ENCODE data around the gene WFDC5.

Gene WFDC5

DNA sequence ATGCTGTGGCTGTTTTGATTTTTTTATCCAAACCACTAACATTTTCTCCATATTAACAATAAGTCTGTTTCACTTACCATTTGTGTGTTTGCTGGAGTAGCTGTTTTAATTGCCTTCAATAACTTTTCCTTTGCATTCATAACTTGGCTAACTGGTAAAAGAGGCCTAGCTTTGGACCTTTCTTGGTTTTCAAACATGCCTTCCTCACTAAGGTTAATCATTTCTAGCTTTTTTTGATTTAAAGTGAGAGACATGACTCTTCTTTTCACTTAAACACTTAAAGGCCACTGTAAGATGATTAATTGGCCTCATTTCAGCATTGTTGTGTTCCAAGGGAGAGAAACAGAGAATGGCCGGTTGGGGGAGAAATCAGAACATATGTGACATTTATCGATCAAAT, 6.4 kb upstream of the WFDC5 start:
- no peak overlapping the region for H2BK120ac ChIP-seq (ENCODE audit: low read depth, low read length)
- no peak overlapping the region for H3K4me2 ChIP-seq (ENCODE audit: low read length, poor library complexity, severe bottlenecking)
- no peak overlapping the region for H3K14ac ChIP-seq (ENCODE audit: low read length in 2 of 2)
- no peak overlapping the region for H3K9ac ChIP-seq (ENCODE audit: low read length)
- H3K36me3 ChIP-seq (ENCODE audit: control insufficient read depth in 1 of 2, insufficient read depth in 2 of 2, low read depth in 1 of 2, low read length in 2 of 2) = no peaks in the 10 kb centered on the region
- H3K4me3 ChIP-seq (ENCODE audit: insufficient read depth in 1 of 2, low read depth in 1 of 2, low read length in 2 of 2) = no peak overlapping the region
- no peak overlapping the region for H3K27ac ChIP-seq (ENCODE audit: low read length, poor library complexity, severe bottlenecking)
- no peak overlapping the region for H3K23ac ChIP-seq (ENCODE audit: low read length in 2 of 2)
- no peak for DNase-seq
- no peaks in the 10 kb centered on the region for H3K79me1 ChIP-seq (replicated peaks; ENCODE audit: low read length, poor library complexity, severe bottlenecking)
- no peak overlapping the region for H4K8ac ChIP-seq (ENCODE audit: low read length)
- H3K4me1 ChIP-seq (ENCODE audit: control insufficient read depth, insufficient read depth, low read depth, low read length) = no peaks in the 10 kb centered on the region
- H2AFZ ChIP-seq (ENCODE audit: low read depth, low read length) = no peak overlapping the region
- H2BK5ac ChIP-seq (ENCODE audit: low read depth, low read length, poor library complexity, severe bottlenecking) = no peak overlapping the region
- H4K91ac ChIP-seq (ENCODE audit: low read length) = no peak overlapping the region
- H3K18ac ChIP-seq (ENCODE audit: low read depth in 1 of 2, low read length in 2 of 2) = no peak overlapping the region
- no peak overlapping the region for H2AK5ac ChIP-seq (ENCODE audit: low read length, severe bottlenecking)
- peaks cover 29 to 49% of the 10 kb centered on the region in 2 experiments for H3K27me3 ChIP-seq (ENCODE audit: control insufficient read depth in 1 of 2, insufficient read depth in 1 of 2, low read length in 2 of 2)
- no peaks in the 10 kb centered on the region for H3K9me3 ChIP-seq (ENCODE audit: control insufficient read depth, low read length)
- no peak overlapping the region for H3K4ac ChIP-seq (ENCODE audit: low read depth in 1 of 2, low read length in 2 of 2)
- no peak overlapping the region for H2BK12ac ChIP-seq (ENCODE audit: low read length in 2 of 2)
- WGBS = 80% methylated on average over 1 of the region's 2 CpGs
- H2BK15ac ChIP-seq (ENCODE audit: low read depth, poor library complexity, severe bottlenecking) = no peak overlapping the region

DNA sequence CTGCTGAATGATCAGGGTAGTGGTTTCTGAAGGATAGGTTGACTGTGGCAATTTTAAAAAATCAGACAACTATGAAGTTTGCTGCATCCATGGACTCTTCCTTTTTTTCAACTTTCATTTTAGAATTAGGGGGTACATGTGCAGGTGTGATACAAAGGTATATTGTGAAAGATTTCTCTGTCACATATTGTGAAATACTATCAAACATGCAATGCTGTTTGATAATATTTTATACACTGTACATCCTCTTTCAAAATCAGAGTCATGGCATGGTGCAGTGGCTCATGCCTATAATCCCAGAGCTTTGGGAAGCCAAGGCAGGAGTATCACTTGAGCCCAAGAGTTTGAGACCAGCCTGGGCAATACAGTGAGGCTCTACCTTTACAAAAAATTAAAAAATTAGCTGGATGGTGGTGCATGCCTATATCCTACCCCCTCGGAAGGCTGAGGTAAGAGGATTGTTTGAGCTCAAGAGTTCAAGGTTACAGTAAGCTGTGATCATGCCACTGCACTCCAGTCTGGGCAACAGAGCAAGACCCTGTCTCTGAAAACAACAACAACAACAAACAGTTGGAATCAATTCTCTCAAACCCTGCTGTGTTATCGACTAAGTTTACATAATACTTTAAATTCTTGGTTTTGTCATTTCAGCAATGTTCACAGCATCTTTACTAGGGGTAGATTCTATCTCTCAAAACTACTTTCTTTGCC, 4.7 kb upstream of the WFDC5 start:
- Histone ChIP-seq H3K27me3 (ENCODE audit: control insufficient read depth in 1 of 2, insufficient read depth in 1 of 2, low read length in 2 of 2) (peaks cover 35 to 46% of the 10 kb centered on the region in 2 experiments), H3K79me1 (replicated peaks; ENCODE audit: low read length, poor library complexity, severe bottlenecking) (no peaks in the 10 kb centered on the region), H2BK5ac (ENCODE audit: low read depth, low read length, poor library complexity, severe bottlenecking) (no peak overlapping the region), H2AK5ac (ENCODE audit: low read length, severe bottlenecking) (no peak overlapping the region), H3K9me3 (ENCODE audit: control insufficient read depth, low read length) (no peaks in the 10 kb centered on the region), H3K9ac (ENCODE audit: low read length) (no peak overlapping the region), H3K4me1 (ENCODE audit: control insufficient read depth, insufficient read depth, low read depth, low read length) (no peaks in the 10 kb centered on the region), H3K14ac (ENCODE audit: low read length in 2 of 2) (no peak overlapping the region), H3K4me3 (ENCODE audit: insufficient read depth in 1 of 2, low read depth in 1 of 2, low read length in 2 of 2) (no peak overlapping the region), H3K18ac (ENCODE audit: low read depth in 1 of 2, low read length in 2 of 2) (no peak overlapping the region), H2BK12ac (ENCODE audit: low read length in 2 of 2) (no peak overlapping the region), H3K36me3 (ENCODE audit: control insufficient read depth in 1 of 2, insufficient read depth in 2 of 2, low read depth in 1 of 2, low read length in 2 of 2) (no peaks in the 10 kb centered on the region), H3K4me2 (ENCODE audit: low read length, poor library complexity, severe bottlenecking) (no peak overlapping the region), H2BK15ac (ENCODE audit: low read depth, poor library complexity, severe bottlenecking) (no peak overlapping the region), H3K27ac (ENCODE audit: low read length, poor library complexity, severe bottlenecking) (no peak overlapping the region), H3K4ac (ENCODE audit: low read depth in 1 of 2, low read length in 2 of 2) (no peak overlapping the region), H2BK120ac (ENCODE audit: low read depth, low read length) (no peak overlapping the region), H2AFZ (ENCODE audit: low read depth, low read length) (no peak overlapping the region), H4K8ac (ENCODE audit: low read length) (no peak overlapping the region), H4K91ac (ENCODE audit: low read length) (no peak overlapping the region), H3K23ac (ENCODE audit: low read length in 2 of 2) (no peak overlapping the region)
- 86% methylated on average over 2 of the region's 2 CpGs for WGBS
- DNase-seq = no peak

DNA sequence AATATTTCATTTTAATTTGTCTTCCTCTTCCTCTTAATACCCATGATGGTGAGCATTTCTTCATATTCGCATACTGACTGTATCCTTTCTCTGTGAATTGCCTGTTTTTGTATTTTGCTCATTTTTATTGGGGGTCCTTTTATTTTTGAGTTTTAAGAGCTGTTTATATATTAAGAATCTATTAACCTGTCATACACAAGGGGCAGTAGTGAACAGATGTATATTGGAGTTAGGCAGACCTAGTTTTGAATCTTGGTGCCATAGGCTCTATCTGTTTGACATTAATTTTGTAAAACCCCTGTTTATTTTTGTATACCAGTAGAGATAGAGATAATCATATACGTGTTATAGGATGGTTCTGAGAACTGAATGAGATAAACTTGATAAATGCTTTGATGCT, 3.1 kb upstream of the WFDC5 start:
- no peak for DNase-seq
- Histone ChIP-seq H2BK15ac (ENCODE audit: low read depth, poor library complexity, severe bottlenecking) (no peak overlapping the region), H3K79me1 (replicated peaks; ENCODE audit: low read length, poor library complexity, severe bottlenecking) (no peaks in the 10 kb centered on the region), H3K4me1 (ENCODE audit: control insufficient read depth, insufficient read depth, low read depth, low read length) (no peaks in the 10 kb centered on the region), H2AK5ac (ENCODE audit: low read length, severe bottlenecking) (no peak overlapping the region), H3K36me3 (ENCODE audit: control insufficient read depth in 1 of 2, insufficient read depth in 2 of 2, low read depth in 1 of 2, low read length in 2 of 2) (no peaks in the 10 kb centered on the region), H3K9me3 (ENCODE audit: control insufficient read depth, low read length) (no peaks in the 10 kb centered on the region), H3K4me3 (ENCODE audit: insufficient read depth in 1 of 2, low read depth in 1 of 2, low read length in 2 of 2) (no peak overlapping the region), H2BK5ac (ENCODE audit: low read depth, low read length, poor library complexity, severe bottlenecking) (no peak overlapping the region), H3K27ac (ENCODE audit: low read length, poor library complexity, severe bottlenecking) (no peak overlapping the region), H3K14ac (ENCODE audit: low read length in 2 of 2) (no peak overlapping the region), H4K8ac (ENCODE audit: low read length) (no peak overlapping the region), H3K27me3 (ENCODE audit: control insufficient read depth in 1 of 2, insufficient read depth in 1 of 2, low read length in 2 of 2) (peaks cover 35 to 47% of the 10 kb centered on the region in 2 experiments), H3K4ac (ENCODE audit: low read depth in 1 of 2, low read length in 2 of 2) (no peak overlapping the region), H2AFZ (ENCODE audit: low read depth, low read length) (no peak overlapping the region), H2BK120ac (ENCODE audit: low read depth, low read length) (no peak overlapping the region), H3K9ac (ENCODE audit: low read length) (no peak overlapping the region), H2BK12ac (ENCODE audit: low read length in 2 of 2) (no peak overlapping the region), H3K18ac (ENCODE audit: low read depth in 1 of 2, low read length in 2 of 2) (no peak overlapping the region), H4K91ac (ENCODE audit: low read length) (no peak overlapping the region), H3K4me2 (ENCODE audit: low read length, poor library complexity, severe bottlenecking) (no peak overlapping the region), H3K23ac (ENCODE audit: low read length in 2 of 2) (no peak overlapping the region)
- no CpG with 5 or more reads among the region's 2 CpGs for WGBS

DNA sequence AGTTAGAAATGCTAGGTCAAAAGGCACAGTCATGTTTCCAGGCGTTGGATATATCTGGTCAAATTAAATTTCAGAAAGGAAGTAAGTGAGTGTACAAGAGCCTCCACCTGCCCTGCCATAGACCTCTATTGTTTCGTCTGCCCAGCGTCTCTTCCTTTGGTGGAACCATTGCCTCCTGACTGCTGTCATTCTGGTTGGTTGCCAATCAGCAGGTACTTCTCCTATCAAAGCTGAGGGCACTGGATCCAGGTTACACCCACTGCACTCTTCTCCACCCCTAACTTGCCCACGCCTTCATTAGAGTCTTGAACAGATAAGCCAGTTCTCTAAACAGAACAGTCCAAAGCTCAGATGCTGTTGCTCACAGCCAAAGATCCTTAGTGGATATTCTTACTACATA, 2.6 kb upstream of the WFDC5 start:
- H2AK5ac ChIP-seq (ENCODE audit: low read length, severe bottlenecking) = no peak overlapping the region
- H2BK5ac ChIP-seq (ENCODE audit: low read depth, low read length, poor library complexity, severe bottlenecking) = no peak overlapping the region
- no peak overlapping the region for H2BK12ac ChIP-seq (ENCODE audit: low read length in 2 of 2)
- no peak overlapping the region for H3K23ac ChIP-seq (ENCODE audit: low read length in 2 of 2)
- peaks cover 34 to 48% of the 10 kb centered on the region in 2 experiments for H3K27me3 ChIP-seq (ENCODE audit: control insufficient read depth in 1 of 2, insufficient read depth in 1 of 2, low read length in 2 of 2)
- no peaks in the 10 kb centered on the region for H3K9me3 ChIP-seq (ENCODE audit: control insufficient read depth, low read length)
- H3K27ac ChIP-seq (ENCODE audit: low read length, poor library complexity, severe bottlenecking) = no peak overlapping the region
- no peak overlapping the region for H3K9ac ChIP-seq (ENCODE audit: low read length)
- no peak overlapping the region for H2BK120ac ChIP-seq (ENCODE audit: low read depth, low read length)
- no peaks in the 10 kb centered on the region for H3K4me1 ChIP-seq (ENCODE audit: control insufficient read depth, insufficient read depth, low read depth, low read length)
- H3K36me3 ChIP-seq (ENCODE audit: control insufficient read depth in 1 of 2, insufficient read depth in 2 of 2, low read depth in 1 of 2, low read length in 2 of 2) = no peaks in the 10 kb centered on the region
- H3K18ac ChIP-seq (ENCODE audit: low read depth in 1 of 2, low read length in 2 of 2) = no peak overlapping the region
- H3K4ac ChIP-seq (ENCODE audit: low read depth in 1 of 2, low read length in 2 of 2) = no peak overlapping the region
- H4K8ac ChIP-seq (ENCODE audit: low read length) = no peak overlapping the region
- no peak overlapping the region for H2AFZ ChIP-seq (ENCODE audit: low read depth, low read length)
- H3K14ac ChIP-seq (ENCODE audit: low read length in 2 of 2) = no peak overlapping the region
- no peak overlapping the region for H3K4me2 ChIP-seq (ENCODE audit: low read length, poor library complexity, severe bottlenecking)
- no peak overlapping the region for H2BK15ac ChIP-seq (ENCODE audit: low read depth, poor library complexity, severe bottlenecking)
- no peaks in the 10 kb centered on the region for H3K79me1 ChIP-seq (replicated peaks; ENCODE audit: low read length, poor library complexity, severe bottlenecking)
- DNase-seq = no peak
- H3K4me3 ChIP-seq (ENCODE audit: insufficient read depth in 1 of 2, low read depth in 1 of 2, low read length in 2 of 2) = no peak overlapping the region
- no peak overlapping the region for H4K91ac ChIP-seq (ENCODE audit: low read length)
- WGBS = 68% methylated on average over 3 of the region's 4 CpGs

All from mesenchymal stem cell (in vitro differentiated cells and primary cell).